ENCODE measurements around the gene TSPEAR.

TSPEAR gene

GRCh38 chr21:44740742-44741141 is 29.4 kb upstream of the TSPEAR start:
- no peak for DNase-seq (ENCODE audit: low read depth in 2 of 2)

- no peak for DNase-seq (ENCODE audit: low read depth in 2 of 2)
Observed at GRCh38 chr21:44739316-44739715, 27.9 kb upstream of the TSPEAR start.

GRCh38 chr21:44738621-44739020 is 27.2 kb upstream of the TSPEAR start:
- no peak for DNase-seq (ENCODE audit: low read depth in 2 of 2)

- no peak for DNase-seq (ENCODE audit: low read depth in 2 of 2)
Observed at GRCh38 chr21:44737706-44738354, 26.5 kb upstream of the TSPEAR start.

- no peak for DNase-seq (ENCODE audit: low read depth in 2 of 2)
Observed at GRCh38 chr21:44736291-44737004, 25.1 kb upstream of the TSPEAR start.

GRCh38 chr21:44735821-44736220 is 24.4 kb upstream of the TSPEAR start:
- DNase-seq (ENCODE audit: low read depth in 2 of 2): no peak

- DNase-seq (ENCODE audit: low read depth in 2 of 2): no peak
Observed at GRCh38 chr21:44734841-44735240, 23.5 kb upstream of the TSPEAR start.

- no peak for DNase-seq (ENCODE audit: low read depth in 2 of 2)
Observed at GRCh38 chr21:44734026-44734745, 22.8 kb upstream of the TSPEAR start.

- no peak for DNase-seq (ENCODE audit: low read depth in 2 of 2)
Observed at GRCh38 chr21:44732956-44733355, 21.6 kb upstream of the TSPEAR start.

- DNase-seq (ENCODE audit: low read depth in 2 of 2): no peak
Observed at GRCh38 chr21:44732263-44732662, 20.9 kb upstream of the TSPEAR start.

GRCh38 chr21:44730951-44731579 is 19.7 kb upstream of the TSPEAR start:
- DNase-seq (ENCODE audit: low read depth in 2 of 2): no peak

- DNase-seq (ENCODE audit: low read depth in 2 of 2): no peak
Observed at GRCh38 chr21:44730028-44730395, 18.6 kb upstream of the TSPEAR start.

- DNase-seq (ENCODE audit: low read depth in 2 of 2): no peak
Observed at GRCh38 chr21:44729336-44730027, 18.1 kb upstream of the TSPEAR start.

- DNase-seq (ENCODE audit: low read depth in 2 of 2): no peak
Observed at GRCh38 chr21:44728716-44729115, 17.3 kb upstream of the TSPEAR start.

GRCh38 chr21:44727757-44728156 is 16.4 kb upstream of the TSPEAR start:
- DNase-seq (ENCODE audit: low read depth in 2 of 2): no peak

- DNase-seq (ENCODE audit: low read depth in 2 of 2): no peak
Observed at GRCh38 chr21:44727321-44727720, 15.9 kb upstream of the TSPEAR start.

GRCh38 chr21:44726826-44727225 is 15.5 kb upstream of the TSPEAR start:
- no peak for DNase-seq (ENCODE audit: low read depth in 2 of 2)

GRCh38 chr21:44724926-44725325 is 13.6 kb upstream of the TSPEAR start:
- no peak for DNase-seq (ENCODE audit: low read depth in 2 of 2)

- no peak for DNase-seq (ENCODE audit: low read depth in 2 of 2)
Observed at GRCh38 chr21:44724196-44724595, 12.8 kb upstream of the TSPEAR start.

GRCh38 chr21:44723177-44724131 is 12.1 kb upstream of the TSPEAR start:
- DNase-seq (ENCODE audit: low read depth in 2 of 2): no peak

- no peak for DNase-seq (ENCODE audit: low read depth in 2 of 2)
Observed at GRCh38 chr21:44722731-44723130, 11.4 kb upstream of the TSPEAR start.
